GM21737 (cell line): ENCODE data around the gene APOO.

Experiments
- ATAC-seq: cut with Tn5 transposase; IDR thresholded peaks from one replicate; pipeline ENCODE4 v1.9.1; 2021; ENCODE audit warnings: mild to moderate bottlenecking, moderate library complexity; ENCODE audit not compliant: unreplicated experiment

The APOO gene

GRCh38 chrX:23821847-23822246 is 85.9 kb downstream of the APOO start:
- no peak for ATAC-seq

DNA sequence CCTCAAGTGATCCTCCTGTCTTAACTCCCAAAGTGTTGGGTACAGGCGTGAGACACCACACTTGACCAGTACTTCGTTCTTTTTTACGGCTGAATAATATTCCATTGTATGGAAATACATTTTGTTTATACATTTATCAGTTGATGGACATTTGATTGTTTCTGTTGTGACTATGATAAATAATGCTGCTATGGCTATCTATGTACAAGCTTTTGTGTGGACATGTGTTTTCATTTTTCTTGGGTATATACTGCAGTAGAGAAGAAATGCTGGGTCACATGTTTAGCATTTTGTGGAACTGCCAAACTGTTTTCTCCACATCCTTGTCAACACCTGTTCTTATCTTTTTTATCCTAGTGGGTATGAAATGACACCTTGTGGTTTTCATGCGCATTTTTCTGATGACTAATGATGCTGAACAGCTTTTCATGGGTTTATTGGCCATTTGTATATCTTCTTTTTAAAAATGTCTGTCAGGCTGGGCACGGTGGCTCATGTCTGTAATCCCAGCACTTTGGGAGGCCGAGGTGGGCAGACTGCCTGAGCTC is 87.4 kb downstream of the APOO start:
- no peak for ATAC-seq

- ATAC-seq: no peak
These were observed 88.1 kb downstream of the APOO start for GRCh38 chrX:23819385-23820234.

GRCh38 chrX:23817979-23818336 is 89.8 kb downstream of the APOO start:
- ATAC-seq: no peak

GRCh38 chrX:23816179-23816578 is 91.6 kb downstream of the APOO start:
- ATAC-seq: no peak

- ATAC-seq: no peak
These were observed 92.4 kb downstream of the APOO start for GRCh38 chrX:23815376-23815775.

DNA sequence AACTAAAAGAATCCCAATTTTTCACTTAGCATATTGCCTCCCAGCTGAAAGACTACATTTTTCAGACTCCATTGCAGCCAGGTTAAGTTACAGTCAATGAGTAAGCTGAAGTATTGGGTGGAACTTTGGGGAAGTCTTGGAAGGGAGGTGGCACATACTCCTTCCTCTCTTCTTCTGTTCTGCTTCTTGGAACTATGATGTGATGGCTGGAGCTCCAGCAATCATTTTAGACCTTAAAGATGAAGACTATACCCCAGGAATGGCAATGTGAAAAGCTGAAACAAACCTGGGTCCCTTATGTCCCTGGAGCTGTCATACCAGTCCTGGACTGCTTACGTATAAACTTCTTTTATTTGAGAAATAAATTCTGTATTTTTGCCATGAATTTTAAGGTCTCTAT is 93.9 kb downstream of the APOO start:
- no peak for ATAC-seq

DNA sequence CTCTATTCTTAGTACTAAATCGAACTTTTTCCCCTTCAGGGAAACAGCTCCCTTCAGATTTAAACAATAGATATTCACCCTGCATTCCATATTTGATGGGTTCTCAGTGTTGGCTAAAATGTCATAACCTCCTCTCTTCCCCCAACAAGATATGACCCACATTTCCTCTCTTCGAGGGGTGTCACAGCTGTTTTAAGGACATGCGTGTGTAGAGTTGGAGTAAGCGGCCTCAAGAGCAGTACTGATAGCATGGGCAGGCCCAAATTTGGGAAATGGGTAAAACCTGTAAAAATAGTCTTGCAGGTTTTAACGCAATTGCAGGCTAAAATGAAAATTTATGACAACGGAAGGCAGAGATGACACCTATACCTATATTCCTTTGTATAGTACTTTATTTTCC is 96.1 kb downstream of the APOO start:
- no peak for ATAC-seq

- no peak for ATAC-seq
These were observed 96.6 kb downstream of the APOO start for GRCh38 chrX:23811108-23811651.

GRCh38 chrX:23810279-23810678 is 97.5 kb downstream of the APOO start:
- no peak for ATAC-seq

- ATAC-seq: no peak
These were observed 102.3 kb downstream of the APOO start for GRCh38 chrX:23805389-23805788.

GRCh38 chrX:23804578-23804977 is 103.2 kb downstream of the APOO start:
- no peak for ATAC-seq

DNA sequence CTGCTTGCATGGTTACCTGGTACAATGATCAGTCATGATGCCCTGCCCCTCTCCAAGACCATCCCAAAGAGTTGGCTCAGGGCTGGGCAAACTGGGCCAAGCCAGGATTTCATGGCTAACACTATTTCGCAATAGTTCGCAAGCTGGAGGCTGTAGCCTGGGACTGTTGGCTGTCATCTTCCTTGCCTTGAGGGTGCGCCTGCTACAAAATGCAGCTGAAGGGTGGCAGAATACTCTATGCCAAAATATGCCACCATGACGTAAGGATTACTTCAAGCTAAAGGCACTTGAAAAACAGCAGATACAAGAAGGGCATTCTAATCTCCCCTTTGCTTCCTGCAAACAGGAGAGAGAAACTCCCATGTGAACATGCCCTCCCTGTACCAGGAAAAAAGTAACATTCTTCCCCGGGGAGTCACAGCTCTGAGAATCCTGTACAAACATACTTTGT is 103.8 kb downstream of the APOO start:
- no peak for ATAC-seq

DNA sequence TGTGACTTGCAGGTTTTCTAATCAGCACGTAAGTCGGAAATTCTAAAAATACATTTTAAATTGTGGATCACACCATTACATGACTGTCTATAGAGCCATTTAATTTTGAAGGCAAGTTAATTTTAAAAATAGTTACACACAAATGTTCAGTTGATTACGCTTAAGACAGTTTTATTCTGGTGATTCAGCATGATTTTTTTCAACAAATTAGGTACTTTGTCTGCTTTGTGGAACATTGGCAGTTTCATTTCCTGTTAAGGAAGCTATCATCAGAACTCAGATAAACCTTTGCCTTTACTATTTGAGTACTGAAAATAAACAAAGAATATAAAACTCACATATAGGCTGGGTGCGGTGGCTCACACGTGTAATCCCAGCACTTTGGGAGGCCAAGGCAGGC is 105.3 kb downstream of the APOO start:
- no peak for ATAC-seq

- ATAC-seq: no peak
These were observed 108.2 kb downstream of the APOO start for GRCh38 chrX:23799469-23800065.

- no peak for ATAC-seq
These were observed 110.2 kb downstream of the APOO start for GRCh38 chrX:23797371-23798128.

DNA sequence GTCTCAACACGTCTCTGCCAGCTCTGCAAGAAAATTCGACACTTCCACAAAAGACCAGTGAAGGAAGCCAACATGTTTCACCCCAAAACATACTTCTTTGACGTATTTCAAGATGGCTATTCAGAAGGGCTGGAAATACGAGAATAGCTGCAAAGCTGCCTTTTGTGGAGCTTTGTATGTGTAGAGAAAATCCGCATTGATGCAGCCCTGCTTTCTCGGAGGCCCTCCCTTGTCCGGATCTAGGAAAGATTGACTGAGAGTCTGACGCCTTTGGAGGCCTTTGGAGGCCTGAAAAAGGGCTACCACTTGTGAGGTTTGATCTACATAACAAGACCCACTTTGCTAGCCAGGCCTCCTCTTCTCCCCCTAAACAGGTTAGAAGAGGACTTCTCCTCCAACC is 112.5 kb downstream of the APOO start:
- no peak for ATAC-seq

DNA sequence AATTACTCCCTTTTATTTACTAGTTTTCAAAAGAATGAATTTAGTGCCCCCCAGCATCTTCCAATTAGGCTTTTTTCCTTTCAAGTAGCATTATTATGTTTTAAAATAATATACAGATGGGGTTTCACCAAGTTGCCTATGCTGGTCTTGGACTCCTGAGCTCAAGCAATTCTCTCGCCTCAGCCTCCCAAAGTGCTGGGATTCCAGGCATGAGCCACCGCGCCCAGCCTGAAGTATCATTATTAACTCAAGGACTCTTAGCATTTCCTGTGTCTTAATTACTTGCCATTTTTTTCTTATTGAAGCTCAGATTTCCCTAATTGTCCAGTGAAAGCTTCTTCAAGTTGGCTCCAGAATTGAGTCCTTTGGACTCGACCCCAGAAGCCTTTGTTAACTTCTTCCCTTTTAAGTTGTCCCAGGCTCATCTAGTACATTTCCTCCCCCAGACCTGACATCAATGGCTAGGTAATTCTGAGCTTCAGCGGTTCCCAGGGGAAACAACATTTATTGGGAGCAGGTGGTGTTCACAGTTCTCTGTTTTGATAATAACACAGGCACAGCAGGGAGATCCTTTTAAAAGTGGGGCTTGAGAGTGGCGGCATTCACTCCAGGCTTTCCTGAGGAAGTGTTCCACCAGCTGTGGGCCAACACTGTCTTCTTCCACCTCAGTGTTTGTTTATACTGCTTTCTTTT is 114.7 kb downstream of the APOO start:
- no peak for ATAC-seq

DNA sequence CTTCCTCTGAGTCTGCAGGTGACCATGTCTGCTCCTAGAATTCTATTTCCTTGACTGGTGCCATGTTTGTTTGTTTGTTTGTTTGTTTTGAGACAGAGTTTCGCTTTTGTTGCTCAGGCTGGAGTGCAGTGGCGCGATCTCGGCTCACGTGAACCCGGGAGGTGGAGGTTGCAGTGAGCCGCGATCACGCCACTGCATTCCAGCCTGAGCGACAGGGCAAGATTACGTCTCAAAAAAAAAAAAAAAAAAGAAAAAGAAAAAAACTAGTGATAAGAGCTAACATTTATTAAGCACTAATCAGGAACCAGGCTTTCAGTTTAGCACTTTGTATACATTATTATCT is 117.6 kb downstream of the APOO start:
- no peak for ATAC-seq

GRCh38 chrX:23789386-23790154 is 118.2 kb downstream of the APOO start:
- no peak for ATAC-seq
